ENCODE data around the gene CUX1. TPM values are rescaled to one million over a fixed set of nuclear protein-coding genes. Genes with fewer than 3 reads are reported as not detected.

The CUX1 gene
- total and polyA plus RNA-seq, 10 of the 15 experiments (the other 5 are each of a cell fraction or from before 2014, with no cell fraction given), result 6.1 to 48.6 (median 25.9) TPM

DNA sequence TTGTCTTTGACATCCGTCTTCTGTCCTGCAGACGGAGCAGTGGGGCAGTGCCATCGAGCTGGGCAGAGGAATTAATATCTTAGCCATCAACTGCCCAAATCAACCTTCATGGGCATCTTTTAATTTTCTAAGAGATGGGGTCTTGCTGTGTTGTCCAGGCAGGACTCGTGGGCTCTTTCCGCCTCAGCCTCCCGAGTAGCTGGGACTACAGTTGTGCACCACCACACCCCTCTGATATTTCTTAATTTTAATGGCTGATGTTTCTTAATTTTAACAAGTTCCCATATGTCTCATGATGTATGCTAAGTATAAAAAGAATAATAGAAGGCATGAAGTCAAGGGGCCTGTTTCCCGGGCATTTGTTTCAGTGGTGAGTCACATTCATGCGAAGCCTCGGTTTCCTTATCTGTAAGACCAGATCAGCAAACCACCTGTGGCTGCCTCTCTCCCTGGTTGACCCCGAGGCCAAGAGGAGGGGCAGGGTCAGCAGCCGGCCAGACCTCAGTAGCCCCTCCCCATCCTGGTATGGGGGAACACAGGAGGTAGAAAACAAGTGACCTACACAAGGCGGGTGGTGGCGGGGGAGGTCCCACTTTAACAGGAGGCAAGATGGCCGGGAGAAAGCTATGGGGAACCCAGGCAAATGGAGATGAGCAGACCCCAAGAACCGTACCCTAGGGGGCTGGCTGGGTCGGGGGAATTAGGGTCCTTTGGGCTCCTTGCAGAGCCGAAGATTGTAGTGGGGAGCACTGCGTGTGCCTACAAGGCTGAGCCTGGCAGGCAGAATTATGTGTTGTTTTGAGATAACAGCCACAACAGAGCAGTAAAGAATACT is 85.5 kb downstream of the CUX1 start:
- Histone ChIP-seq H4K20me1 (ENCODE audit: control insufficient read depth, insufficient read depth) (peaks cover 4% of the 10 kb centered on the region; the same call in 1 of the 2 replicates), H3K4me2 (ENCODE audit: control insufficient read depth, insufficient read depth) (no peak overlapping the region), H3K4me1 (ENCODE audit: control insufficient read depth, insufficient read depth, low read length) (no peaks in the 10 kb centered on the region), H3K4me3 (no peak overlapping the region), H2AFZ (ENCODE audit: control insufficient read depth, low read depth, low read length) (no peak overlapping the region), H3K27ac (ENCODE audit: control insufficient read depth, insufficient read depth) (no peak overlapping the region), H3K36me3 (ENCODE audit: control insufficient read depth in 2 of 2, insufficient read depth in 2 of 2, low read length in 1 of 2) (peaks cover 0 to 2% of the 10 kb centered on the region in 2 experiments; a peak in 2 of 4 replicates), H3K79me2 (ENCODE audit: control insufficient read depth, insufficient read depth, low read length) (peaks cover 9% of the 10 kb centered on the region), H3K9me3 (replicated peaks; ENCODE audit: control insufficient read depth, insufficient read depth, low read length) (no peaks in the 10 kb centered on the region), H3K27me3 (replicated peaks in 1 of 2; ENCODE audit: control insufficient read depth in 2 of 2, insufficient read depth in 2 of 2, low read length in 1 of 2) (no peaks in the 10 kb centered on the region), H3K9ac (ENCODE audit: control insufficient read depth, insufficient read depth, low read length) (no peak overlapping the region)
- no peak for FAIRE-seq
- ATAC-seq, result no peak
- CTCF ChIA-PET, result no interaction called here
- SMC1A ChIA-PET (ENCODE audit: uncharacterized antibody, unreplicated experiment), result no interaction called here
- WGBS (ENCODE audit: insufficient coverage, insufficient replicate concordance, low lambda C conversion rate, missing lambda C conversion rate), result 77% methylated on average over 18 of the region's 18 CpGs
- in situ Hi-C loops (cut with MboI) (no loop called here), intact Hi-C loops (cut with micrococcal nuclease; ENCODE audit: unreplicated experiment) (no loop called here)
- no TSS peak for BruUV-seq (replicated peaks)
- no peak for TF ChIP-seq TBL1XR1 (IDR thresholded peaks at IDR 0.05; ENCODE audit: low read depth, low read length)
- TF ChIP-seq RUNX3 (IDR thresholded peaks at IDR 0.05; ENCODE audit: low read length), result no peak
- TF ChIP-seq FOS (IDR thresholded peaks at IDR 0.05; ENCODE audit: borderline replicate concordance, extremely low read depth, insufficient read length), result no peak
- TF ChIP-seq SIN3A (IDR thresholded peaks at IDR 0.05; ENCODE audit: low read depth, low read length), result no peak
- TF ChIP-seq SUZ12 (IDR thresholded peaks at IDR 0.05; ENCODE audit: unreplicated experiment), result no peak
- no peak for TF ChIP-seq REST (IDR thresholded peaks at IDR 0.05; ENCODE audit: low read depth, low read length)
- no peak for TF ChIP-seq SPI1 (IDR thresholded peaks at IDR 0.05; ENCODE audit: borderline replicate concordance, insufficient read depth, low read depth, low read length)
- TF ChIP-seq RAD51 (IDR thresholded peaks at IDR 0.05), result no peak
- TF ChIP-seq, protein P1, sequence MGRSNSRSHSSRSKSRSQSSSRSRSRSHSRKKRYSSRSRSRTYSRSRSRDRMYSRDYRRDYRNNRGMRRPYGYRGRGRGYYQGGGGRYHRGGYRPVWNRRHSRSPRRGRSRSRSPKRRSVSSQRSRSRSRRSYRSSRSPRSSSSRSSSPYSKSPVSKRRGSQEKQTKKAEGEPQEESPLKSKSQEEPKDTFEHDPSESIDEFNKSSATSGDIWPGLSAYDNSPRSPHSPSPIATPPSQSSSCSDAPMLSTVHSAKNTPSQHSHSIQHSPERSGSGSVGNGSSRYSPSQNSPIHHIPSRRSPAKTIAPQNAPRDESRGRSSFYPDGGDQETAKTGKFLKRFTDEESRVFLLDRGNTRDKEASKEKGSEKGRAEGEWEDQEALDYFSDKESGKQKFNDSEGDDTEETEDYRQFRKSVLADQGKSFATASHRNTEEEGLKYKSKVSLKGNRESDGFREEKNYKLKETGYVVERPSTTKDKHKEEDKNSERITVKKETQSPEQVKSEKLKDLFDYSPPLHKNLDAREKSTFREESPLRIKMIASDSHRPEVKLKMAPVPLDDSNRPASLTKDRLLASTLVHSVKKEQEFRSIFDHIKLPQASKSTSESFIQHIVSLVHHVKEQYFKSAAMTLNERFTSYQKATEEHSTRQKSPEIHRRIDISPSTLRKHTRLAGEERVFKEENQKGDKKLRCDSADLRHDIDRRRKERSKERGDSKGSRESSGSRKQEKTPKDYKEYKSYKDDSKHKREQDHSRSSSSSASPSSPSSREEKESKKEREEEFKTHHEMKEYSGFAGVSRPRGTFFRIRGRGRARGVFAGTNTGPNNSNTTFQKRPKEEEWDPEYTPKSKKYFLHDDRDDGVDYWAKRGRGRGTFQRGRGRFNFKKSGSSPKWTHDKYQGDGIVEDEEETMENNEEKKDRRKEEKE (IDR thresholded peaks at IDR 0.05), result no peak
- no peak for TF ChIP-seq BACH1 (IDR thresholded peaks at IDR 0.05; ENCODE audit: borderline replicate concordance)
- TF ChIP-seq USF1 (IDR thresholded peaks at IDR 0.05; ENCODE audit: borderline replicate concordance, extremely low read length, insufficient read depth, low read depth, low read length), result no peak
- no peak for TF ChIP-seq HDGF (IDR thresholded peaks at IDR 0.05)
- no peak for TF ChIP-seq HDAC6 (IDR thresholded peaks at IDR 0.05; ENCODE audit: unreplicated experiment)
- no peak for TF ChIP-seq BHLHE40 (IDR thresholded peaks at IDR 0.05; ENCODE audit: borderline replicate concordance in 1 of 2, low read depth in 2 of 2, low read length in 1 of 2)
- TF ChIP-seq BCL11A (IDR thresholded peaks at IDR 0.05; ENCODE audit: low read depth, low read length), result no peak
- POLR2A ChIA-PET, result no interaction called here
- no peak for DNase-seq (ENCODE audit: low read depth, low spot score)
- RAD21 ChIA-PET (ENCODE audit: unreplicated experiment), result no interaction called here
